ENCODE measurements around the gene CNTN2.

- TF ChIP-seq, protein P1, sequence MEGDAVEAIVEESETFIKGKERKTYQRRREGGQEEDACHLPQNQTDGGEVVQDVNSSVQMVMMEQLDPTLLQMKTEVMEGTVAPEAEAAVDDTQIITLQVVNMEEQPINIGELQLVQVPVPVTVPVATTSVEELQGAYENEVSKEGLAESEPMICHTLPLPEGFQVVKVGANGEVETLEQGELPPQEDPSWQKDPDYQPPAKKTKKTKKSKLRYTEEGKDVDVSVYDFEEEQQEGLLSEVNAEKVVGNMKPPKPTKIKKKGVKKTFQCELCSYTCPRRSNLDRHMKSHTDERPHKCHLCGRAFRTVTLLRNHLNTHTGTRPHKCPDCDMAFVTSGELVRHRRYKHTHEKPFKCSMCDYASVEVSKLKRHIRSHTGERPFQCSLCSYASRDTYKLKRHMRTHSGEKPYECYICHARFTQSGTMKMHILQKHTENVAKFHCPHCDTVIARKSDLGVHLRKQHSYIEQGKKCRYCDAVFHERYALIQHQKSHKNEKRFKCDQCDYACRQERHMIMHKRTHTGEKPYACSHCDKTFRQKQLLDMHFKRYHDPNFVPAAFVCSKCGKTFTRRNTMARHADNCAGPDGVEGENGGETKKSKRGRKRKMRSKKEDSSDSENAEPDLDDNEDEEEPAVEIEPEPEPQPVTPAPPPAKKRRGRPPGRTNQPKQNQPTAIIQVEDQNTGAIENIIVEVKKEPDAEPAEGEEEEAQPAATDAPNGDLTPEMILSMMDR (IDR thresholded peaks at IDR 0.05; ENCODE audit: poor library complexity, severe bottlenecking) = no peak
- TF ChIP-seq RAD21 (conservative IDR thresholded peaks at IDR 0.05) (no peak), EP300 (conservative IDR thresholded peaks at IDR 0.05; ENCODE audit: poor library complexity, severe bottlenecking) (no peak), POLR2AphosphoS5 (IDR thresholded peaks at IDR 0.05) (no peak), EZH2 (IDR thresholded peaks at IDR 0.05; ENCODE audit: borderline replicate concordance, insufficient read depth, low read length, poor library complexity, severe bottlenecking) (no peak)
- TF ChIP-seq, protein P2, sequence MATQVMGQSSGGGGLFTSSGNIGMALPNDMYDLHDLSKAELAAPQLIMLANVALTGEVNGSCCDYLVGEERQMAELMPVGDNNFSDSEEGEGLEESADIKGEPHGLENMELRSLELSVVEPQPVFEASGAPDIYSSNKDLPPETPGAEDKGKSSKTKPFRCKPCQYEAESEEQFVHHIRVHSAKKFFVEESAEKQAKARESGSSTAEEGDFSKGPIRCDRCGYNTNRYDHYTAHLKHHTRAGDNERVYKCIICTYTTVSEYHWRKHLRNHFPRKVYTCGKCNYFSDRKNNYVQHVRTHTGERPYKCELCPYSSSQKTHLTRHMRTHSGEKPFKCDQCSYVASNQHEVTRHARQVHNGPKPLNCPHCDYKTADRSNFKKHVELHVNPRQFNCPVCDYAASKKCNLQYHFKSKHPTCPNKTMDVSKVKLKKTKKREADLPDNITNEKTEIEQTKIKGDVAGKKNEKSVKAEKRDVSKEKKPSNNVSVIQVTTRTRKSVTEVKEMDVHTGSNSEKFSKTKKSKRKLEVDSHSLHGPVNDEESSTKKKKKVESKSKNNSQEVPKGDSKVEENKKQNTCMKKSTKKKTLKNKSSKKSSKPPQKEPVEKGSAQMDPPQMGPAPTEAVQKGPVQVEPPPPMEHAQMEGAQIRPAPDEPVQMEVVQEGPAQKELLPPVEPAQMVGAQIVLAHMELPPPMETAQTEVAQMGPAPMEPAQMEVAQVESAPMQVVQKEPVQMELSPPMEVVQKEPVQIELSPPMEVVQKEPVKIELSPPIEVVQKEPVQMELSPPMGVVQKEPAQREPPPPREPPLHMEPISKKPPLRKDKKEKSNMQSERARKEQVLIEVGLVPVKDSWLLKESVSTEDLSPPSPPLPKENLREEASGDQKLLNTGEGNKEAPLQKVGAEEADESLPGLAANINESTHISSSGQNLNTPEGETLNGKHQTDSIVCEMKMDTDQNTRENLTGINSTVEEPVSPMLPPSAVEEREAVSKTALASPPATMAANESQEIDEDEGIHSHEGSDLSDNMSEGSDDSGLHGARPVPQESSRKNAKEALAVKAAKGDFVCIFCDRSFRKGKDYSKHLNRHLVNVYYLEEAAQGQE (IDR thresholded peaks at IDR 0.05; ENCODE audit: borderline replicate concordance) = no peak
Observed at GRCh38 chr1:205049479-205049878, 6.5 kb downstream of the CNTN2 start.

All from neural cell (in vitro differentiated cells).